ENCODE data around the gene FAM163B. TPM values are rescaled to one million over a fixed set of nuclear protein-coding genes. Genes with fewer than 3 reads are reported as not detected.
A peak's percentile ranks its signal among the peaks of the same experiment; 100 is the strongest.

Gene FAM163B
- polyA plus RNA-seq, 1 donor (not counting 4 experiments of a cell fraction or from before 2014, with no cell fraction given): not detected

DNA sequence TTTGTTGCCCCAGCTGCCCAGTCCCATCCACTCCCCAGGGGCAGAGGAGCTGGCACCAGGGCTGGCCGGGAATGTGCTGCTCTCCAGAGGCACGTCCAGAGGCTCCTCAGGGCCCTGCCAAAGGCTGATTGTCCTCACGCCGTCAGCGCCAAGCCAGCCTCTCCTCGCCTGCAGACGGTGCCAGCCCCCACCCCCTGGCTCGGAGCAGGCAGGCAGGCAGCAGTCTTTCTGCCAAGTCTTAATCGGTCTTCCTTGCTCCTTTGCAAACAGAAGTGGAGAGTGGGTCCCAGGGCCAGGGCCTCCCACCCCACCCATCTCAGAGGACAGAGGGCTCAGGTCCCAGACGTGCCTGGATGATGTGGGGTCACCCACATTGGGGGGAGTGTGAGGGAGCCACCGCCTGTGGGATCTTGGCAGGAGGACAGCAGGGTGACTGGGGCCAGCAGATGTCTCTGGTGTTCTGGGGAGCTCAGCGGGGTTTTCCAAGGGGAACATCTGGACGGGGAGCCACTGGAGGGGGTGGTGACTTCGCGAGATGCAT lies 36.3 kb downstream of the FAM163B start:
- H3K27me3 ChIP-seq (ENCODE audit: control insufficient read depth, extremely low read depth, insufficient read depth, low read length): peaks cover 19% of the 10 kb centered on the region
- dilution Hi-C loops (cut with MboI; ENCODE audit: extremely low pct_ligation_motif_present, low sequenced_read_pairs): no loop called here
- no peaks in the 10 kb centered on the region for H3K79me2 ChIP-seq (ENCODE audit: control insufficient read depth, insufficient read depth, low read length)
- H3K9me1 ChIP-seq (ENCODE audit: control insufficient read depth, extremely low read depth, insufficient read depth, low read length): no peaks in the 10 kb centered on the region
- no peak for FAIRE-seq
- H3K4me2 ChIP-seq (ENCODE audit: control insufficient read depth, extremely low read depth, insufficient read depth, low read depth, low read length): no peak overlapping the region
- H2AFZ ChIP-seq (ENCODE audit: control insufficient read depth, low read length): no peak overlapping the region
- no peaks in the 10 kb centered on the region for H4K20me1 ChIP-seq (ENCODE audit: control insufficient read depth, extremely low read depth, insufficient read depth, low read length)
- H3K4me3 ChIP-seq (ENCODE audit: control insufficient read depth in 2 of 3, extremely low read depth in 1 of 3, insufficient read depth in 2 of 3, low read depth in 1 of 3, low read length in 3 of 3): no peak overlapping the region
- TF ChIP-seq, protein P1, sequence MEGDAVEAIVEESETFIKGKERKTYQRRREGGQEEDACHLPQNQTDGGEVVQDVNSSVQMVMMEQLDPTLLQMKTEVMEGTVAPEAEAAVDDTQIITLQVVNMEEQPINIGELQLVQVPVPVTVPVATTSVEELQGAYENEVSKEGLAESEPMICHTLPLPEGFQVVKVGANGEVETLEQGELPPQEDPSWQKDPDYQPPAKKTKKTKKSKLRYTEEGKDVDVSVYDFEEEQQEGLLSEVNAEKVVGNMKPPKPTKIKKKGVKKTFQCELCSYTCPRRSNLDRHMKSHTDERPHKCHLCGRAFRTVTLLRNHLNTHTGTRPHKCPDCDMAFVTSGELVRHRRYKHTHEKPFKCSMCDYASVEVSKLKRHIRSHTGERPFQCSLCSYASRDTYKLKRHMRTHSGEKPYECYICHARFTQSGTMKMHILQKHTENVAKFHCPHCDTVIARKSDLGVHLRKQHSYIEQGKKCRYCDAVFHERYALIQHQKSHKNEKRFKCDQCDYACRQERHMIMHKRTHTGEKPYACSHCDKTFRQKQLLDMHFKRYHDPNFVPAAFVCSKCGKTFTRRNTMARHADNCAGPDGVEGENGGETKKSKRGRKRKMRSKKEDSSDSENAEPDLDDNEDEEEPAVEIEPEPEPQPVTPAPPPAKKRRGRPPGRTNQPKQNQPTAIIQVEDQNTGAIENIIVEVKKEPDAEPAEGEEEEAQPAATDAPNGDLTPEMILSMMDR (optimal IDR thresholded peaks at IDR 0.05 in 1 of 3, IDR thresholded peaks at IDR 0.05 in 1 of 3, conservative IDR thresholded peaks at IDR 0.05 in 1 of 3; ENCODE audit: extremely low read depth in 1 of 3, insufficient read depth in 2 of 3, low read length in 3 of 3): no peak
- TF ChIP-seq EZH2 (IDR thresholded peaks at IDR 0.05; ENCODE audit: low read length): peak; percentile 36
- H3K36me3 ChIP-seq (ENCODE audit: control insufficient read depth in 2 of 2, extremely low read depth in 1 of 2, insufficient read depth in 2 of 2, low read length in 2 of 2): no peaks in the 10 kb centered on the region
- H3K9ac ChIP-seq (ENCODE audit: control insufficient read depth, extremely low read depth, insufficient read depth, low read length): no peak overlapping the region
- no peak for DNase-seq (ENCODE audit: low read depth, low spot score)
- H3K27ac ChIP-seq (ENCODE audit: control insufficient read depth, insufficient read depth, low read length): no peak overlapping the region
- H3K4me1 ChIP-seq (ENCODE audit: control insufficient read depth, extremely low read depth, insufficient read depth, low read length): no peaks in the 10 kb centered on the region
- H3K9me3 ChIP-seq (ENCODE audit: control insufficient read depth, low read depth, low read length): no peaks in the 10 kb centered on the region

- no peaks in the 10 kb centered on the region for H3K36me3 ChIP-seq (ENCODE audit: control insufficient read depth in 2 of 2, extremely low read depth in 1 of 2, insufficient read depth in 2 of 2, low read length in 2 of 2)
- H3K27me3 ChIP-seq (ENCODE audit: control insufficient read depth, extremely low read depth, insufficient read depth, low read length): peaks cover 13% of the 10 kb centered on the region
- H4K20me1 ChIP-seq (ENCODE audit: control insufficient read depth, extremely low read depth, insufficient read depth, low read length): no peaks in the 10 kb centered on the region
- DNase-seq (ENCODE audit: low read depth, low spot score): no peak
- dilution Hi-C loops (cut with MboI; ENCODE audit: extremely low pct_ligation_motif_present, low sequenced_read_pairs): no loop called here
- H3K79me2 ChIP-seq (ENCODE audit: control insufficient read depth, insufficient read depth, low read length): no peaks in the 10 kb centered on the region
- H3K4me2 ChIP-seq (ENCODE audit: control insufficient read depth, extremely low read depth, insufficient read depth, low read depth, low read length): no peak overlapping the region
- no peaks in the 10 kb centered on the region for H3K9me1 ChIP-seq (ENCODE audit: control insufficient read depth, extremely low read depth, insufficient read depth, low read length)
- no peak overlapping the region for H3K9ac ChIP-seq (ENCODE audit: control insufficient read depth, extremely low read depth, insufficient read depth, low read length)
- TF ChIP-seq EZH2 (IDR thresholded peaks at IDR 0.05; ENCODE audit: low read length): no peak
- TF ChIP-seq, protein P1 (optimal IDR thresholded peaks at IDR 0.05 in 1 of 3, IDR thresholded peaks at IDR 0.05 in 1 of 3, conservative IDR thresholded peaks at IDR 0.05 in 1 of 3; ENCODE audit: extremely low read depth in 1 of 3, insufficient read depth in 2 of 3, low read length in 3 of 3): no peak
- no peak for FAIRE-seq
- no peaks in the 10 kb centered on the region for H3K4me1 ChIP-seq (ENCODE audit: control insufficient read depth, extremely low read depth, insufficient read depth, low read length)
- no peak overlapping the region for H3K4me3 ChIP-seq (ENCODE audit: control insufficient read depth in 2 of 3, extremely low read depth in 1 of 3, insufficient read depth in 2 of 3, low read depth in 1 of 3, low read length in 3 of 3)
- no peak overlapping the region for H2AFZ ChIP-seq (ENCODE audit: control insufficient read depth, low read length)
- no peaks in the 10 kb centered on the region for H3K9me3 ChIP-seq (ENCODE audit: control insufficient read depth, low read depth, low read length)
- H3K27ac ChIP-seq (ENCODE audit: control insufficient read depth, insufficient read depth, low read length): no peak overlapping the region
These were observed 37.1 kb downstream of the FAM163B start for GRCh38 chr9:133571896-133572595.

All from keratinocyte (primary cell).